ENCODE data around the gene RRP8. TPM values are rescaled to one million over a fixed set of nuclear protein-coding genes. Genes with fewer than 3 reads are reported as not detected.

Gene RRP8
- total RNA-seq, 1 donor from 2014 or later = 17.8 TPM

- Mint-ChIP-seq H3K4me3 (ENCODE audit: unreplicated experiment) (no peak overlapping the region), H3K27ac (ENCODE audit: unreplicated experiment) (no peak overlapping the region), H3K9me3 (ENCODE audit: unreplicated experiment) (no peaks in the 10 kb centered on the region), H3K4me1 (ENCODE audit: unreplicated experiment) (peaks cover 12% of the 10 kb centered on the region), H3K36me3 (ENCODE audit: unreplicated experiment) (peaks cover 14% of the 10 kb centered on the region), H3K27me3 (ENCODE audit: unreplicated experiment) (no peaks in the 10 kb centered on the region)
- peak; percentile 86 for DNase-seq (ENCODE audit: extremely low spot score, unreplicated experiment)
- TF ChIP-seq CTCF (IDR thresholded peaks at IDR 0.05) = peak; percentile 29
These were observed 738 bp upstream of the RRP8 start for GRCh38 chr11:6604081-6604626.

- Mint-ChIP-seq H3K4me3 (ENCODE audit: unreplicated experiment) (no peak overlapping the region), H3K27ac (ENCODE audit: unreplicated experiment) (no peak overlapping the region)
- peak; percentile 44 for DNase-seq (ENCODE audit: extremely low spot score, unreplicated experiment)
These were observed 1.1 kb downstream of the RRP8 start for GRCh38 chr11:6602096-6602940.

GRCh38 chr11:6601041-6601461 lies 2.4 kb downstream of the RRP8 start:
- TF ChIP-seq CTCF (IDR thresholded peaks at IDR 0.05) = no peak
- H3K9me3 Mint-ChIP-seq (ENCODE audit: unreplicated experiment) = no peaks in the 10 kb centered on the region
- no peak overlapping the region for H3K4me3 Mint-ChIP-seq (ENCODE audit: unreplicated experiment)

More at GRCh38 chr11:6602096-6602940, 1.1 kb downstream of the RRP8 start:
- H3K9me3 Mint-ChIP-seq (ENCODE audit: unreplicated experiment) = no peaks in the 10 kb centered on the region
- H3K4me1 Mint-ChIP-seq (ENCODE audit: unreplicated experiment) = peaks cover 2% of the 10 kb centered on the region
- H3K36me3 Mint-ChIP-seq (ENCODE audit: unreplicated experiment) = peaks cover 14% of the 10 kb centered on the region
- TF ChIP-seq CTCF (IDR thresholded peaks at IDR 0.05) = no peak
- no peaks in the 10 kb centered on the region for H3K27me3 Mint-ChIP-seq (ENCODE audit: unreplicated experiment)

GRCh38 chr11:6599881-6600390 lies 3.5 kb downstream of the RRP8 start:
- DNase-seq (ENCODE audit: extremely low spot score, unreplicated experiment) = peak; percentile 67
- H3K9me3 Mint-ChIP-seq (ENCODE audit: unreplicated experiment) = no peaks in the 10 kb centered on the region
- no peak overlapping the region for H3K27ac Mint-ChIP-seq (ENCODE audit: unreplicated experiment)
- peaks cover 2% of the 10 kb centered on the region for H3K4me1 Mint-ChIP-seq (ENCODE audit: unreplicated experiment)
- H3K36me3 Mint-ChIP-seq (ENCODE audit: unreplicated experiment) = peaks cover 28% of the 10 kb centered on the region
- H3K27me3 Mint-ChIP-seq (ENCODE audit: unreplicated experiment) = no peaks in the 10 kb centered on the region
- no peak for TF ChIP-seq CTCF (IDR thresholded peaks at IDR 0.05)
- no peak overlapping the region for H3K4me3 Mint-ChIP-seq (ENCODE audit: unreplicated experiment)

More at GRCh38 chr11:6601041-6601461, 2.4 kb downstream of the RRP8 start:
- H3K36me3 Mint-ChIP-seq (ENCODE audit: unreplicated experiment) = peaks cover 21% of the 10 kb centered on the region
- no peak overlapping the region for H3K27ac Mint-ChIP-seq (ENCODE audit: unreplicated experiment)
- peak; percentile 76 for DNase-seq (ENCODE audit: extremely low spot score, unreplicated experiment)
- H3K4me1 Mint-ChIP-seq (ENCODE audit: unreplicated experiment) = peaks cover 2% of the 10 kb centered on the region
- H3K27me3 Mint-ChIP-seq (ENCODE audit: unreplicated experiment) = no peaks in the 10 kb centered on the region

- no peaks in the 10 kb centered on the region for H3K27me3 Mint-ChIP-seq (ENCODE audit: unreplicated experiment)
- H3K4me3 Mint-ChIP-seq (ENCODE audit: unreplicated experiment) = no peak overlapping the region
These were observed 4.0 kb downstream of the RRP8 start for GRCh38 chr11:6599449-6599848.

More at GRCh38 chr11:6599449-6599848, 4.0 kb downstream of the RRP8 start:
- peaks cover 30% of the 10 kb centered on the region for H3K36me3 Mint-ChIP-seq (ENCODE audit: unreplicated experiment)
- TF ChIP-seq CTCF (IDR thresholded peaks at IDR 0.05) = no peak
- peaks cover 2% of the 10 kb centered on the region for H3K4me1 Mint-ChIP-seq (ENCODE audit: unreplicated experiment)
- peak; percentile 8 for DNase-seq (ENCODE audit: extremely low spot score, unreplicated experiment)
- no peak overlapping the region for H3K27ac Mint-ChIP-seq (ENCODE audit: unreplicated experiment)
- H3K9me3 Mint-ChIP-seq (ENCODE audit: unreplicated experiment) = no peaks in the 10 kb centered on the region
